Measurements from ENCODE around the gene FAM20B.

Gene FAM20B

GRCh38 chr1:179090522-179090921 is 64.8 kb downstream of the FAM20B start:
- peaks cover 89% of the 10 kb centered on the region for H3K36me3 ChIP-seq (ENCODE audit: insufficient read depth, low read length)
- H4K20me1 ChIP-seq (ENCODE audit: insufficient read depth, low read length): no peaks in the 10 kb centered on the region
- H3K27ac ChIP-seq (ENCODE audit: low read depth, low read length, poor library complexity, severe bottlenecking): no peak overlapping the region
- no peaks in the 10 kb centered on the region for H3K9me2 ChIP-seq (ENCODE audit: low read depth, low read length)
- H3F3A ChIP-seq (ENCODE audit: insufficient read depth, low read length): no peaks in the 10 kb centered on the region
- no peak for TF ChIP-seq EZH2 (IDR thresholded peaks at IDR 0.05; ENCODE audit: borderline replicate concordance, low read length)
- no peak for TF ChIP-seq CTCF (IDR thresholded peaks at IDR 0.05; ENCODE audit: low read length)
- H3K4me2 ChIP-seq (ENCODE audit: low read length): no peak overlapping the region
- no peaks in the 10 kb centered on the region for H3K27me3 ChIP-seq (ENCODE audit: insufficient read depth, low read length)
- H2AFZ ChIP-seq (ENCODE audit: low read length): no peak overlapping the region
- no peaks in the 10 kb centered on the region for H3K9me3 ChIP-seq (ENCODE audit: low read length)
- no peak overlapping the region for H3K4me3 ChIP-seq (ENCODE audit: low read depth, low read length, poor library complexity, severe bottlenecking)
- no peaks in the 10 kb centered on the region for H3K79me2 ChIP-seq (ENCODE audit: insufficient read depth, low read length)
- H3K9ac ChIP-seq (ENCODE audit: low read length): no peak overlapping the region
- H3K4me1 ChIP-seq (ENCODE audit: insufficient read depth, low read length, severe bottlenecking): peaks cover 27% of the 10 kb centered on the region

GRCh38 chr1:179090923-179091322 is 65.2 kb downstream of the FAM20B start:
- Histone ChIP-seq H3K79me2 (ENCODE audit: insufficient read depth, low read length) (no peaks in the 10 kb centered on the region), H3K27ac (ENCODE audit: low read depth, low read length, poor library complexity, severe bottlenecking) (no peak overlapping the region), H3K4me2 (ENCODE audit: low read length) (no peak overlapping the region), H3K4me1 (ENCODE audit: insufficient read depth, low read length, severe bottlenecking) (peaks cover 27% of the 10 kb centered on the region), H3K9me3 (ENCODE audit: low read length) (no peaks in the 10 kb centered on the region), H3K27me3 (ENCODE audit: insufficient read depth, low read length) (no peaks in the 10 kb centered on the region), H3K4me3 (ENCODE audit: low read depth, low read length, poor library complexity, severe bottlenecking) (no peak overlapping the region), H3F3A (ENCODE audit: insufficient read depth, low read length) (no peaks in the 10 kb centered on the region), H3K9me2 (ENCODE audit: low read depth, low read length) (no peaks in the 10 kb centered on the region), H2AFZ (ENCODE audit: low read length) (no peak overlapping the region), H4K20me1 (ENCODE audit: insufficient read depth, low read length) (no peaks in the 10 kb centered on the region), H3K9ac (ENCODE audit: low read length) (no peak overlapping the region), H3K36me3 (ENCODE audit: insufficient read depth, low read length) (peaks cover 89% of the 10 kb centered on the region)
- no peak for TF ChIP-seq CTCF (IDR thresholded peaks at IDR 0.05; ENCODE audit: low read length)
- TF ChIP-seq EZH2 (IDR thresholded peaks at IDR 0.05; ENCODE audit: borderline replicate concordance, low read length): no peak

- Histone ChIP-seq H3K36me3 (ENCODE audit: insufficient read depth, low read length) (peaks cover 92% of the 10 kb centered on the region), H3F3A (ENCODE audit: insufficient read depth, low read length) (no peaks in the 10 kb centered on the region), H4K20me1 (ENCODE audit: insufficient read depth, low read length) (no peaks in the 10 kb centered on the region), H3K27me3 (ENCODE audit: insufficient read depth, low read length) (no peaks in the 10 kb centered on the region), H3K79me2 (ENCODE audit: insufficient read depth, low read length) (no peaks in the 10 kb centered on the region), H3K4me3 (ENCODE audit: low read depth, low read length, poor library complexity, severe bottlenecking) (no peak overlapping the region), H3K9ac (ENCODE audit: low read length) (no peak overlapping the region), H2AFZ (ENCODE audit: low read length) (no peak overlapping the region), H3K27ac (ENCODE audit: low read depth, low read length, poor library complexity, severe bottlenecking) (no peak overlapping the region), H3K4me1 (ENCODE audit: insufficient read depth, low read length, severe bottlenecking) (peaks cover 26% of the 10 kb centered on the region), H3K4me2 (ENCODE audit: low read length) (no peak overlapping the region), H3K9me2 (ENCODE audit: low read depth, low read length) (no peaks in the 10 kb centered on the region), H3K9me3 (ENCODE audit: low read length) (no peaks in the 10 kb centered on the region)
- no peak for TF ChIP-seq EZH2 (IDR thresholded peaks at IDR 0.05; ENCODE audit: borderline replicate concordance, low read length)
Observed at GRCh38 chr1:179091691-179092165, 66.0 kb downstream of the FAM20B start.

- no peak overlapping the region for H3K4me2 ChIP-seq (ENCODE audit: low read length)
- no peaks in the 10 kb centered on the region for H3K27me3 ChIP-seq (ENCODE audit: insufficient read depth, low read length)
- no peak overlapping the region for H2AFZ ChIP-seq (ENCODE audit: low read length)
- H3K27ac ChIP-seq (ENCODE audit: low read depth, low read length, poor library complexity, severe bottlenecking): no peak overlapping the region
- H3K9me3 ChIP-seq (ENCODE audit: low read length): no peaks in the 10 kb centered on the region
- H3K36me3 ChIP-seq (ENCODE audit: insufficient read depth, low read length): peaks cover 94% of the 10 kb centered on the region
- H3K79me2 ChIP-seq (ENCODE audit: insufficient read depth, low read length): no peaks in the 10 kb centered on the region
- H3K9ac ChIP-seq (ENCODE audit: low read length): no peak overlapping the region
- no peaks in the 10 kb centered on the region for H4K20me1 ChIP-seq (ENCODE audit: insufficient read depth, low read length)
- TF ChIP-seq CTCF (IDR thresholded peaks at IDR 0.05; ENCODE audit: low read length) (no peak), EZH2 (IDR thresholded peaks at IDR 0.05; ENCODE audit: borderline replicate concordance, low read length) (no peak)
- H3F3A ChIP-seq (ENCODE audit: insufficient read depth, low read length): no peaks in the 10 kb centered on the region
- H3K4me1 ChIP-seq (ENCODE audit: insufficient read depth, low read length, severe bottlenecking): peaks cover 14% of the 10 kb centered on the region
- no peak overlapping the region for H3K4me3 ChIP-seq (ENCODE audit: low read depth, low read length, poor library complexity, severe bottlenecking)
- no peaks in the 10 kb centered on the region for H3K9me2 ChIP-seq (ENCODE audit: low read depth, low read length)
Observed at GRCh38 chr1:179092896-179093461, 67.3 kb downstream of the FAM20B start.

All from OCI-LY1 (cell line).